SK-N-SH (cell line): Measurements from ENCODE around the gene PEMT.

Experiments used
- EZH2phosphoT487 ChIP-seq: fragments of 200-600 bp; sonication (generic); IDR thresholded peaks from 2 replicates; pipeline ENCODE4 v1.6.1; 2017; ENCODE audit warnings: low read depth, mixed run types, mild to moderate bottlenecking, antibody characterized with exemption, moderate library complexity, borderline replicate concordance
- GABPA ChIP-seq: IDR thresholded peaks from 2 replicates; pipeline ENCODE4 v1.4.0; 2012; ENCODE audit warnings: low read depth, mild to moderate bottlenecking
- TF ChIP-seq, protein P1 (sequence below): fragments of 200-600 bp; sonication (generic); IDR thresholded peaks from 2 replicates; pipeline ENCODE4 v1.6.1; 2017; ENCODE audit warnings: antibody characterized with exemption, mild to moderate bottlenecking, moderate library complexity

DNA sequence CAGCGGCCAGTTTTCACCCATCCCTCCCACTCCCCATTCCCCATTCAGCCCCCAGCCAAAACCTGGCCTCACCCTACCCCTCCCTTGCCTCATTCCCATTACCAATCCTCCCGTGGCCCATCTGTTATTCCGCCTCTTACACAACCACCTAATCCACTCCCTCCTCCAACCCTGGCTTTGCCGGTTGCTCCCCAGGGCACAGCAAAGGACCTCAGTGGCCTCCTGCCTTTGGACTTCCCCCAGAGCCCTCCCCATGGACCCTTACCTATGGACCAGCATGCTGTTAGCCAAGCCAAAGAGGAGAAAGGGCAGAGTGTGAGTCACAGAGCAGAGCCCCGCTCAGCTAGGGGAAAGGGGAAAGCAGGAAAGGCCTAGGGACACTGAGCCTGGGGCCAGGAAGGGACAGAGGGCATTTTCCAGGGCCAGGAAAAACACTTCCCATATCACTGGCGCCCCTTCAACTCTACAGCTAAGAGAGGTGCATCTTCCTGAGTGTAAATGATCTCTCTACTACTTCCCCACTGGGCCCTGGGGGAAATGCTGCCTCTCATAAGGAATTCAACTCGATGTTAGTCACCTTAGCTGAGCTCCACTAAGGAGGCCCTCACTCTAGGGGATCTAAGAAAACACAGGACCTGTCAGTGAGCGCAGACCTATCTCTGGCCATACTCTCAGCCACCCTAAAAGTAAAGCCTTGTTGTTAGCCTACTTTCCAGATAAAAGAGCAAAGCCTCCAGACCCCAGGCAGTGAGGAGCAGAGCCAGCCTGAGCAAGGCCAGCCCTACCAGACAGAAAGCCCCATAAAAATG, 10.6 kb downstream of the PEMT start:
- no peak for TF ChIP-seq EZH2phosphoT487
- no peak for TF ChIP-seq GABPA
- TF ChIP-seq, protein P1, sequence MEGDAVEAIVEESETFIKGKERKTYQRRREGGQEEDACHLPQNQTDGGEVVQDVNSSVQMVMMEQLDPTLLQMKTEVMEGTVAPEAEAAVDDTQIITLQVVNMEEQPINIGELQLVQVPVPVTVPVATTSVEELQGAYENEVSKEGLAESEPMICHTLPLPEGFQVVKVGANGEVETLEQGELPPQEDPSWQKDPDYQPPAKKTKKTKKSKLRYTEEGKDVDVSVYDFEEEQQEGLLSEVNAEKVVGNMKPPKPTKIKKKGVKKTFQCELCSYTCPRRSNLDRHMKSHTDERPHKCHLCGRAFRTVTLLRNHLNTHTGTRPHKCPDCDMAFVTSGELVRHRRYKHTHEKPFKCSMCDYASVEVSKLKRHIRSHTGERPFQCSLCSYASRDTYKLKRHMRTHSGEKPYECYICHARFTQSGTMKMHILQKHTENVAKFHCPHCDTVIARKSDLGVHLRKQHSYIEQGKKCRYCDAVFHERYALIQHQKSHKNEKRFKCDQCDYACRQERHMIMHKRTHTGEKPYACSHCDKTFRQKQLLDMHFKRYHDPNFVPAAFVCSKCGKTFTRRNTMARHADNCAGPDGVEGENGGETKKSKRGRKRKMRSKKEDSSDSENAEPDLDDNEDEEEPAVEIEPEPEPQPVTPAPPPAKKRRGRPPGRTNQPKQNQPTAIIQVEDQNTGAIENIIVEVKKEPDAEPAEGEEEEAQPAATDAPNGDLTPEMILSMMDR: no peak
